ENCODE measurements around the gene HEXIM2. TPM values are rescaled to one million over a fixed set of nuclear protein-coding genes. Genes with fewer than 3 reads are reported as not detected.

The HEXIM2 gene
- total and polyA plus RNA-seq, 2 of the 13 experiments (the other 11 are each of a cell fraction or from before 2014, with no cell fraction given), result 27.1 to 32.4 TPM

DNA sequence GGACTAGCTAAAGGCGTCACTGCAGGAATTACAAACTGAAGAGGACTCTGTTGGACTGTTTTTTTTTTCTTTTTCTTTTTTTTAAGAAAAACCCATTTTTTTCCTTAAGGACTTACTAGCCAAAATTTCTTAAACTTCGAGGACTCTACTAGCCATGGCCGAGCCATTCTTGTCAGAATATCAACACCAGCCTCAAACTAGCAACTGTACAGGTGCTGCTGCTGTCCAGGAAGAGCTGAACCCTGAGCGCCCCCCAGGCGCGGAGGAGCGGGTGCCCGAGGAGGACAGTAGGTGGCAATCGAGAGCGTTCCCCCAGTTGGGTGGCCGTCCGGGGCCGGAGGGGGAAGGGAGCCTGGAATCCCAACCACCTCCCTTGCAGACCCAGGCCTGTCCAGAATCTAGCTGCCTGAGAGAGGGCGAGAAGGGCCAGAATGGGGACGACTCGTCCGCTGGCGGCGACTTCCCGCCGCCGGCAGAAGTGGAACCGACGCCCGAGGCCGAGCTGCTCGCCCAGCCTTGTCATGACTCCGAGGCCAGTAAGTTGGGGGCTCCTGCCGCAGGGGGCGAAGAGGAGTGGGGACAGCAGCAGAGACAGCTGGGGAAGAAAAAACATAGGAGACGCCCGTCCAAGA is 12.5 kb upstream of the HEXIM2 start (continued):
- TF ChIP-seq NPAS2 (CRISPR knock-in tag; IDR thresholded peaks at IDR 0.05; ENCODE audit: borderline replicate concordance) (no peak), ZNF354B (CRISPR knock-in tag; IDR thresholded peaks at IDR 0.05) (no peak), ZNF367 (CRISPR knock-in tag; IDR thresholded peaks at IDR 0.05; ENCODE audit: borderline replicate concordance) (no peak), ZNF3 (CRISPR knock-in tag; IDR thresholded peaks at IDR 0.05) (no peak), RELA (CRISPR knock-in tag; IDR thresholded peaks at IDR 0.05) (no peak), ZNF234 (CRISPR knock-in tag; conservative IDR thresholded peaks at IDR 0.05) (peak; percentile 70), SALL1 (CRISPR knock-in tag; IDR thresholded peaks at IDR 0.05) (peak; percentile 57; the same call in 1 of the 2 replicates), ZNF33A (CRISPR knock-in tag; IDR thresholded peaks at IDR 0.05; ENCODE audit: borderline replicate concordance) (no peak), ZMYM3 (CRISPR knock-in tag; IDR thresholded peaks at IDR 0.05) (no peak), ZNF251 (CRISPR knock-in tag; IDR thresholded peaks at IDR 0.05) (no peak), ZNF230 (CRISPR knock-in tag; IDR thresholded peaks at IDR 0.05) (no peak)
- TF ChIP-seq, protein P1, sequence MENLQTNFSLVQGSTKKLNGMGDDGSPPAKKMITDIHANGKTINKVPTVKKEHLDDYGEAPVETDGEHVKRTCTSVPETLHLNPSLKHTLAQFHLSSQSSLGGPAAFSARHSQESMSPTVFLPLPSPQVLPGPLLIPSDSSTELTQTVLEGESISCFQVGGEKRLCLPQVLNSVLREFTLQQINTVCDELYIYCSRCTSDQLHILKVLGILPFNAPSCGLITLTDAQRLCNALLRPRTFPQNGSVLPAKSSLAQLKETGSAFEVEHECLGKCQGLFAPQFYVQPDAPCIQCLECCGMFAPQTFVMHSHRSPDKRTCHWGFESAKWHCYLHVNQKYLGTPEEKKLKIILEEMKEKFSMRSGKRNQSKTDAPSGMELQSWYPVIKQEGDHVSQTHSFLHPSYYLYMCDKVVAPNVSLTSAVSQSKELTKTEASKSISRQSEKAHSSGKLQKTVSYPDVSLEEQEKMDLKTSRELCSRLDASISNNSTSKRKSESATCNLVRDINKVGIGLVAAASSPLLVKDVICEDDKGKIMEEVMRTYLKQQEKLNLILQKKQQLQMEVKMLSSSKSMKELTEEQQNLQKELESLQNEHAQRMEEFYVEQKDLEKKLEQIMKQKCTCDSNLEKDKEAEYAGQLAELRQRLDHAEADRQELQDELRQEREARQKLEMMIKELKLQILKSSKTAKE (CRISPR knock-in tag; IDR thresholded peaks at IDR 0.05; ENCODE audit: borderline replicate concordance), result no peak
- TF ChIP-seq, protein P2, sequence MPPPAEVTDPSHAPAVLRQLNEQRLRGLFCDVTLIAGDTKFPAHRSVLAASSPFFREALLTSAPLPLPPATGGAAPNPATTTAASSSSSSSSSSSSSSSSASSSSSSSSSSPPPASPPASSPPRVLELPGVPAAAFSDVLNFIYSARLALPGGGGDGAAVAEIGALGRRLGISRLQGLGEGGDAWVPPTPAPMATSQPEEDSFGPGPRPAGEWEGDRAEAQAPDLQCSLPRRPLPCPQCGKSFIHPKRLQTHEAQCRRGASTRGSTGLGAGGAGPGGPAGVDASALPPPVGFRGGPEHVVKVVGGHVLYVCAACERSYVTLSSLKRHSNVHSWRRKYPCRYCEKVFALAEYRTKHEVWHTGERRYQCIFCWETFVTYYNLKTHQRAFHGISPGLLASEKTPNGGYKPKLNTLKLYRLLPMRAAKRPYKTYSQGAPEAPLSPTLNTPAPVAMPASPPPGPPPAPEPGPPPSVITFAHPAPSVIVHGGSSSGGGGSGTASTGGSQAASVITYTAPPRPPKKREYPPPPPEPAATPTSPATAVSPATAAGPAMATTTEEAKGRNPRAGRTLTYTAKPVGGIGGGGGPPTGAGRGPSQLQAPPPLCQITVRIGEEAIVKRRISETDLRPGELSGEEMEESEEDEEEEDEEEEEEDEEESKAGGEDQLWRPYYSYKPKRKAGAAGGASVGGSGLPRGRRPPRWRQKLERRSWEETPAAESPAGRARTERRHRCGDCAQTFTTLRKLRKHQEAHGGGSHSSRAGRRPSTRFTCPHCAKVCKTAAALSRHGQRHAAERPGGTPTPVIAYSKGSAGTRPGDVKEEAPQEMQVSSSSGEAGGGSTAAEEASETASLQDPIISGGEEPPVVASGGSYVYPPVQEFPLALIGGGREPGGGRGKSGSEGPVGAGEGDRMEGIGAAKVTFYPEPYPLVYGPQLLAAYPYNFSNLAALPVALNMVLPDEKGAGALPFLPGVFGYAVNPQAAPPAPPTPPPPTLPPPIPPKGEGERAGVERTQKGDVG (CRISPR knock-in tag; IDR thresholded peaks at IDR 0.05; ENCODE audit: borderline replicate concordance), result peak; percentile 22; the same call in 1 of the 2 replicates
- TF ChIP-seq, protein P3, sequence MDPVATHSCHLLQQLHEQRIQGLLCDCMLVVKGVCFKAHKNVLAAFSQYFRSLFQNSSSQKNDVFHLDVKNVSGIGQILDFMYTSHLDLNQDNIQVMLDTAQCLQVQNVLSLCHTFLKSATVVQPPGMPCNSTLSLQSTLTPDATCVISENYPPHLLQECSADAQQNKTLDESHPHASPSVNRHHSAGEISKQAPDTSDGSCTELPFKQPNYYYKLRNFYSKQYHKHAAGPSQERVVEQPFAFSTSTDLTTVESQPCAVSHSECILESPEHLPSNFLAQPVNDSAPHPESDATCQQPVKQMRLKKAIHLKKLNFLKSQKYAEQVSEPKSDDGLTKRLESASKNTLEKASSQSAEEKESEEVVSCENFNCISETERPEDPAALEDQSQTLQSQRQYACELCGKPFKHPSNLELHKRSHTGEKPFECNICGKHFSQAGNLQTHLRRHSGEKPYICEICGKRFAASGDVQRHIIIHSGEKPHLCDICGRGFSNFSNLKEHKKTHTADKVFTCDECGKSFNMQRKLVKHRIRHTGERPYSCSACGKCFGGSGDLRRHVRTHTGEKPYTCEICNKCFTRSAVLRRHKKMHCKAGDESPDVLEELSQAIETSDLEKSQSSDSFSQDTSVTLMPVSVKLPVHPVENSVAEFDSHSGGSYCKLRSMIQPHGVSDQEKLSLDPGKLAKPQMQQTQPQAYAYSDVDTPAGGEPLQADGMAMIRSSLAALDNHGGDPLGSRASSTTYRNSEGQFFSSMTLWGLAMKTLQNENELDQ (CRISPR knock-in tag; IDR thresholded peaks at IDR 0.05; ENCODE audit: borderline replicate concordance), result 0 out of 2 replicates have a peak, but pooled peaks have one; percentile 44
- TF ChIP-seq, protein P4, sequence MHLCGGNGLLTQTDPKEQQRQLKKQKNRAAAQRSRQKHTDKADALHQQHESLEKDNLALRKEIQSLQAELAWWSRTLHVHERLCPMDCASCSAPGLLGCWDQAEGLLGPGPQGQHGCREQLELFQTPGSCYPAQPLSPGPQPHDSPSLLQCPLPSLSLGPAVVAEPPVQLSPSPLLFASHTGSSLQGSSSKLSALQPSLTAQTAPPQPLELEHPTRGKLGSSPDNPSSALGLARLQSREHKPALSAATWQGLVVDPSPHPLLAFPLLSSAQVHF (CRISPR knock-in tag; IDR thresholded peaks at IDR 0.05), result peak; percentile 49; the same call in 1 of the 2 replicates
- TF ChIP-seq, protein P5, sequence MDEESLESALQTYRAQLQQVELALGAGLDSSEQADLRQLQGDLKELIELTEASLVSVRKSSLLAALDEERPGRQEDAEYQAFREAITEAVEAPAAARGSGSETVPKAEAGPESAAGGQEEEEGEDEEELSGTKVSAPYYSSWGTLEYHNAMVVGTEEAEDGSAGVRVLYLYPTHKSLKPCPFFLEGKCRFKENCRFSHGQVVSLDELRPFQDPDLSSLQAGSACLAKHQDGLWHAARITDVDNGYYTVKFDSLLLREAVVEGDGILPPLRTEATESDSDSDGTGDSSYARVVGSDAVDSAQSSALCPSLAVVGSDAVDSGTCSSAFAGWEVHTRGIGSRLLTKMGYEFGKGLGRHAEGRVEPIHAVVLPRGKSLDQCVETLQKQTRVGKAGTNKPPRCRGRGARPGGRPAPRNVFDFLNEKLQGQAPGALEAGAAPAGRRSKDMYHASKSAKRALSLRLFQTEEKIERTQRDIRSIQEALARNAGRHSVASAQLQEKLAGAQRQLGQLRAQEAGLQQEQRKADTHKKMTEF (CRISPR knock-in tag; IDR thresholded peaks at IDR 0.05), result 0 out of 2 replicates have a peak, but pooled peaks have one; percentile 28
